Inflammatory macrophage (primary cell): ENCODE data around the gene SFXN5.
A peak's percentile ranks its signal among the peaks of the same experiment; 100 is the strongest.

ENCODE experiments used
- DNase-seq, 2 donors: peaks; one replicate each; pipeline ENCODE4 v3.0.0-alpha.2; 2020 to 2022

The SFXN5 gene

DNA sequence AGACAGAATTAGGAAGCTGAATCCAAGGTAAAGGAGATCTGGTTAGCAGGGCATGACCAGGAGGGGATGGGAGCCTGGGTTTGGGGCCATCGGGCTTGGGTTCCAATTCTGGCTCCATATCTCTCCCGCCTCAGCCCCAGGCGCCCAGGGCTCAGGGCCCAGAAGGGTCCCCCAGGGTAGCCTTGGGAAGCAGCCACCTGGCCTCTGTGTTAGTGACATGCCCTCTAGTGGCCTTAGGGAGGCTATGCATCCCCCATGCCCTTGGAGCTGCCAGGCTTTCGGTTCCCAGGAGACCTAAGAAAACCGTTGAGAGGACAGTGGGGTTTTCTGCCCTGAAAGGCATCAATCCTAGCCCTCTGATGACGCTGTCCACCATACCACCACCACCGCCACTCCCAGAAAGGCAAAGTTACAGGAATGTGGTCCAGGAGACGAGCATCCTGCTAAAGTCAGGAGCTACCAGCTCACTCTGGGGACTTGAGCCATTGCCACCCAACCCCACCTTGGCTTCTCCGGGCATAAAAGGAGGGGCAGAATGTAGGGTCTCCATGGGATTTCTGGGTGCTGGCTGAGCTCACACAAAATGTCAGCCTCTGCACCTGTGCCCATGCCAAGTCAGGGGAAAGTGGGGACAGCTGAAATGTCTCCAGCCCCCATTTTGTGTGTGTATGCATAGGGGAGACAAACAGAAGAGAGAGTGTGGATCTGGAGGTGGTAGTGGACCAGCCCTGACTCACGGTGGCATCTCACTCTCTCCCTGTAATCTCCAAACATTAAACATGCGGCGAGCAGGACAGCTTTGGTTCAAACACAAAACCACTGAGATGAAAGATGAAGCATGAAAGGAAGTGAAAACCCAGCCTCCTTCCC, 97.7 kb downstream of the SFXN5 start:
- DNase-seq: peak; percentile 56 to 63

DNA sequence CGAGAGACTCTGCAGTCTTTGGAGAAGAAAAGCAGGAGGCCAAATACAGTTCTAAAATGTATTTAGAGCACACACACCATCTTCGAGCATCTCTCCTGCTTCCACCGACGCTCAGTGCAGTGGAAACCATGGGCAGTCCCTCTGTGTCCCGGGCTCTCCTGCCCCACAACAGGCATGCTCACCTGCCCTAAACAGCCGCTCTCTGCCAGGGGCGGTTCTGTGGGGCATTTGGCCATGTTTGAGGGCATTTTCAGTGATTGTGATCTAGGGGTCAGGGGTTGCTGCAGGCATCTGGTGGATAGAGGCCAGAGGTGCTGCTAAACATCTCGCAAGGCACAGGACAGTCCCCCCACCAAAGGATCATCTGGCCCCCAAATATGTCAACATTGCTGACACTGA, 98.4 kb downstream of the SFXN5 start:
- DNase-seq: no peak

DNA sequence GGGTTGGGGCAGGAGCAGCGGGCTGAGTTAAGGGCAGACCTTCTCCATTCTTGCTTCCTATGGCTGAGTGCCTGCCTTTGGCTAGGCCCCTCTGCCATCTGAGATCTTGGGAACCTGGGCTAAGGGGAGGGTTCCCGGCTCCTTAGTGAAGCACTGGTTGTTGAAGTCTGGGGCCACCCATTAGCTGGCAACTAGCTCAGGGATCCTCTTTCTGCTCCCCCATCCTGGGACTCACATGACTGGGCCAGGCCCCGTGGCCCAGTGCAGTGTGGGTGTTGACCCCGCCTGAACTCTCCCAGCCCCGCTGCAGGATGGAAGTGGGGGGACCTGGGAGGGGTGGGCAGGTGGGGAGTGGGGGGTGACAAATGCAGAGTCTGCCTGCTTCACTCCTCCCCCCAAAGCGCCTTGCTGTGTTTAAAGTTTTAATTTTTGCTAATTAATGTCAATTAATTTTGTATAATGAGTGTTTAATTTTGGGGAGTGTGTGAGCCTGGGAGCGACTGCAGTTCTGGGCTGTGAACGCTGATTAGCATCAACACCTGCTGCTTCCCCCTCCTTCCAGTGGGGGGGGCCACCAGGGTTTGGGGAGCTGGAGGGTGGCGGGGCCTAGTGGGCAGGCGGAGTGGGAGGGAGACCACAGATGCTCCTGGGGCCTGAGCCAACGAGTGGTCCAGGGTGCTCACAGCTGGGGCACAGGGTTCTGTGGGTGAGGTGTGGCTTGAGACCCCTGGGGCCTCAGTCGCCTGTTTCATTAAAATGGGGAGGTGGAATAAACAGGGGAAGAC, 99.0 kb downstream of the SFXN5 start:
- DNase-seq: peak; percentile 47 to 75

DNA sequence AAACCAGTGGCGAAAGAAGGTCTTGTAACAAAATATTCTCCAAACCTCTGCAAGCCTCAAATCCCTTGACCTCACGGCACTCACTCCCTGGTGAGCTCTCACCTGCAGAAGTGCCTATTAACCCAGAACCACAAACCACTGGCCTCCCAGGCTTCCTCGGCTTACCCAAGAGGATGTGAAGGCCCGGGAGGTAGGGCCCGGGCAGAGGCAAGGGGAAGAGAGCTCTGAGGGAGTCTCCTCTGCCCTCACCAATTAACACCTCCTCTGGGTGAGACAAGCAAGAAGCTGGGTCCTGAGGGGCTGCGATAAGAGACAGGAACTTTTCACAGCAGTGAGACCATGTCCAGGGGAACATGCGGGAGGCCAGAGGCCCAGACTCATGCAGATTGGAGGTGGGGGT, 100.5 kb downstream of the SFXN5 start:
- no peak for DNase-seq

DNA sequence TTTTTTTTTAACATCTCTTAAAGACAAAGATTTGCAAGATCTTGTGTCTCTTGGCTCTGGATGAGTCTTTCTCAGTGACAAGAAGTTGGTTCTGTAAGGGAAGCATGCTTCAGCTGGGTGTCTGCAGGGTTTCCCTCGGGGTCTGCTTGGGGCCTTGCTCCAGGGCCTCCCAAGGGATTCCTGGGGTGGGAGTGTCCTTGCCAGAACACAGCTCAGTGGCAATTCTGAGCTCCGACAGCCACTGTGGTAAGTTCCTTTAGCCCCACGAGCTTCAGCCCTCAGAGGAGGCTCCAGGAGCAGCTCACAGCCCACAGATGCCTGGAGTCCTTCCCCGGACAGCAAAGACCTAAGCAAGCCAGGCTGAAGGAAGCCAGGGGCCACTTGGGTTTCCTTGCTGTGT, 101.8 kb downstream of the SFXN5 start:
- no peak for DNase-seq

DNA sequence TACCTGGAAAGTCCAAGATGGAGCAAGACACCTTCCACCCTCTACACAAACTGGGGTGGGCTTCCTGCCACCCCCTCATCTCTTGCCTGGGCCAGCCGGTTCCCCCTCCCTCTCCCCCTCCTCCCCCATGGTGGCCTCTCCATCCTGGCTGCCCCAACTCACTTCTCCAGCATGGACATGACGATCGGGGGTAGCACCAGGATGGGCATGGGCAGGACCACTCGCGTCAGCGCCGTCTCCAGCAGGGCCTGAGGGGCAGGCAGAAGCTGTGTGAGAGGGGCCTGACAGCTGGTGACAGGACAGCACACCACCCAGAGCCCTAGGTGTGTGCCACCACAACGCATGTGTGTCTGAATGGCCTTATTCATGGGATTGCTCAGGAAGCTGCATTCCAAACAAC, 103.2 kb downstream of the SFXN5 start:
- no peak for DNase-seq

DNA sequence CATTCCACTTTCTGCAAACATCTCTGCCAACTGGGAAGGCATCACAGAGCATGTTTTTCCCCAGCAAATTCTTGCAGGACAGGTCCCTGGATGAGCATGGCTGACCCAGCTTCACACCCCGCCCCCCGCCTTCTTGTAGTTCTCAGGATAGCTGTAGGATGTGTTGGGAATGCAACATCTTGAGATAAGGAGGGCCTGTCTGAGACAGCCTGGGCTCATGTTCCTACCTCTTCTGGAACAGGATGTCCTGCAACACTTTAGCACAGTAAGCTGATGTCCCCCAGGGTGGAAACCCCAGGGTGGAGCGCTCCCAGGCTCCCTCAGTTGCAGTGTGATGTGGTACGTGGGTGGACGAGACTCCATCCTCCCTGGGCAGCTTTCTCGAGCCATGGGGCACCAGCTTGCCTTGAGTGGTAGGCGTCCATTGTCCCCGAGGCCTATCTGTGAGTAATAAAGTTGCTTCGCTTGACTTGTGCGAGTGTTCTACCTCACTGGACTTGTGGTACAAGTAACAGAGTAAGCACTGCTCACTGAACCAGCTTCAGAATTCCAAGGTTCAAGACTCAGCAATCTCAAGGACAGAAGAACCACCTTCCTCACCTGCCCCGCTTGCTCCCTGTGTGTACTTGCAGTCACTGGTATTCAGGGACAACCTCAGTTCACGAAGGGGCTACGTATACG, 105.6 kb downstream of the SFXN5 start:
- DNase-seq: no peak

DNA sequence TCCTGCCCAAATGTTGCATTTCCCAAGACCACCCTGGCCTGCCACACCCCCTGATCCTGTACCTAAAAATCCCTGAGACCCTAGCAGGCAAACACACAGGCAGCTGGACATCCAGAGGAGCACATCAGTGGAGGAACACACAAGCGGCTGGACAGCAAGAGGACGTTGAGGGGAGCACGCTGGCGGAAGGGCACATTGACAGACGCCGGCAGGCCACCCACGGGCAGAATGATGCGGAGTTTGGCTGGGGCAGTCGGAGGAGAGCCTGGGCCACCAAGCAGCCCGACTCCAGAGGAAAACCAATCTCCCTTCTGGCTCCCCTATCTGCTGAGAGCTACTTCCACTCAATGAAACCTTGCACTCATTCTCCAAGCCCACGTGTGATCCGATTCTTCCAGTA, 106.5 kb downstream of the SFXN5 start:
- no peak for DNase-seq

DNA sequence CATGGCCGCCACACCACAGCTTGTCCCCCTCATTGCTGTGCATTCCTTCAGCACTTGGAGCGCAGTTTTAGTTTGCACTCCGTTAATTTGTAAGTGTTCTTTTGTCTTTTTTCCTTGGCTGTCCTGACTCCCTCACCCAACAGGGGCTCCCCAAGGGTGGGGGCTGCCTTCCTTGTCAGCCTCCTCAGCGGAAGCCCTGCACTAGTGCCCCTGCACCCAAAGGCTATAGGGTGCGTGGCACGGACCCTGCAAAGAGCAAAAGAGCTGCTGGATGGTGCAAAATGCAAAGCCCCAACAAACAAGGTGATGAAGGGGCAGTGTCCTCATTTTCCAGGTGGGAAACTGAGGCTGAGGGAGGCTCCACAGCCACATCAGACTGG, 107.4 kb downstream of the SFXN5 start:
- no peak for DNase-seq

DNA sequence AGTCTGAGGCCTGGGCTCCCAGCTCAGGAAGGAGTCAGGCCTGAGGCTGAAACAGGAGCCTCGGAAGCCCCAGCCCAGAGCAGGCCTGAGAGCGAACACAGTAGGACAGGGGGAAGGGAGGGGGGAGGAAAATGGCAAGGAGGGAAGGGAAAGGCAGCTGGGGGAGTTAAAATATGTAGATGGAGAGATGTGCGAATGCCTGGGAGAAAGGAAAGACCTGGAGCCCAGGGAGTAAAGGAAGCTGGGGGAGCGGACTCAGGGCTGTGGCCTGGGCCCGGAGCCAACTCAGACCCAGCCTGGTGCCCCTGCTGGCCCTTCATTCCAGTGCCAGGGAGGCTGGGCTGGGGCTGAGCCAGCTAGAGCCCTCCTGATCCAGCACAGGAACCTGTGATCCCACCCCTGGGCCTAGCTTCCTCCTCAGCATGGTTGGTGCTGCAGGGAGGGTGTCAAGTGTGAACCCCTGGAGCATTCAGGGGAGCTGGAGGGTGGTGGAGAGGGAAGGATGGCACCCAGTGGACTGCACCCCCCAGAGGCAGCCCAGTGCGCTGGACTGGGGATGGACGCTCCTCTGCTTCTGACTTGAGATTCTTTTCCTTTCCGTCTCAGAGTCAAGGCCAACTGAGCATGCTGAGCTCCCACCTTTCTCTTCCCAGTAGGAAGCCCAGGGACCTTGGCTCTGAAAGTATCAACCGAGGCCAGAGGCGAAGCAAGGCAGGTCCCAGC, 107.9 kb downstream of the SFXN5 start:
- no peak for DNase-seq

DNA sequence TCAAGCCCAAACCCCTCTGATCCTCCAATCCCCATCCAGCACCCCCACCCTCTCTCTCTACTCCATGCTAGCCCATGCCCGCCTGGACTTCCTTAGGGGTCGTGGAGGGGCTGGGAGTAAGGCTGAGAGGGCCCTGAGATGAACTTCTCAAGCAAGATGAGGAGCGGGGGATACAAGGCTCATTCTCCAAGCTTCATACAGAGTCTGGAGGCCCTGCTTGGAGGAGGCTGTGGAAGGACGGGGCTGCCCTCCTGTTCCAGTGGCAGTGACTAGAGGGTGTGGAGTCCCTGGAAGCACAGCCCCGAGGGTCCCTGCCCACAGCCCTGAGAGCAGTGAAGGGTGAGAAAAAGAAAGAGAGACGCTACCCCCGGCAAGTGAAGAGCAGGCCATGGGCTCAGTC, 108.6 kb downstream of the SFXN5 start:
- DNase-seq: no peak

DNA sequence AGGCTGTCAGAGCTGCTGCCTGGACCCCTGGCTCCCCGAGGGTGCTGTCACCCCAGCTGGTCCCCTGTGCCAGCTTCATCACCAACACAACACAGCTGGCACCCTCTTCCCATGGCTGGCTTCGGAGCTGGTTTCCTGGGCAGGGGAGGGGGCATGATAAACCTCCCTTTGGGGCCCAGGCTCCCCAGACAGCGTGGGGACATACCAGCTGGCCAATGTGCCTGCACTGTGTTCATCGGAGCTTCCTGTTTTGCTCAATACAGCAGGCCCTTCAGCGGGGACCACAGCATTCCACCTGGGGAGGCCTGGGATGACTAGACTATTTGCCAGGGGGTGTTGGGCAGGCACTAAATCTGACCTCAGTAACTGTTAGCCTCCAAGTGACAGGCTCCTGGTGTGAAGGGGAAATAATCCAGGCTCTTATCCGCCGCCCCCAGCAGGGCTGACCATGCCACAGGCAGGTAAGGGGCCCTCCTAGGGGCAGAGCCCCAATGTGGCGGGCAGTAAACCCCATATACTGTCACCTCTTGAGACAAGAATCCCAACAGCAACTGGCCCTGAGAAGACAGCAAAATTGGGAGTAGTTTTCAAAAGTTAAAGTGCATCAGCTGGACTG, 109.6 kb downstream of the SFXN5 start:
- DNase-seq: no peak

DNA sequence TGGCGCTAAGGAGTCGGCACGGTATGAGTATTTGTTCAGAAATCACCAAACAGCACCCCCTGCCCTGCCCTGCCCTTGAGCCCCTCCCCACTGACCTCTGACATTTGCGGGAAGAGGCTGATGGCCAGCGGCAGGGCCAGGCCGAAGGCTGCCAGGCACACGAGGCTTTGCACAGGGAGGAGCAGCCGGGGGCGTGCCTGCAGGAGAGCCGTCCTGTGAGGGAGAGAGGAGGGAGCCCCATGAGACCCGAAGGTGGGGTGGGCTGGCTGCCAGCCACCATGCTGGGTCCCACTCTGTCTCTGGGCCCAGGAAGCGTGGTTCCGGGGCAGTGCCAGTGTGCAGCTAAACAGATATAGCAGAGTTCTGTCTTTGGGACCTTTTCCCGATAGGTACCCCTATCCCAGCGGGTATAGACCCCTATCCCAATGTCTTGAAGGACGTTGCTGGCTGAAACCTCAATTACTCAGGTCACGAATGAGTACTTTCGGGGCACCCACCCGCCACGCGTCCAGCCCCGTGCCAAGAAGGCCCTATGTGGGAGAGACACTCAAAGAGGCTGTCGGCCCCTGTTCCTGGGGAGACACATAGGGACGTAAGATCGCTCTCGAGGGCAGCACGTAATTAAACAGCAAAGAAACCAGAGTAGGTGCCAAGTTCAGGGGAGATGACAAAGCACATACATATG, 110.3 kb downstream of the SFXN5 start:
- DNase-seq: no peak

DNA sequence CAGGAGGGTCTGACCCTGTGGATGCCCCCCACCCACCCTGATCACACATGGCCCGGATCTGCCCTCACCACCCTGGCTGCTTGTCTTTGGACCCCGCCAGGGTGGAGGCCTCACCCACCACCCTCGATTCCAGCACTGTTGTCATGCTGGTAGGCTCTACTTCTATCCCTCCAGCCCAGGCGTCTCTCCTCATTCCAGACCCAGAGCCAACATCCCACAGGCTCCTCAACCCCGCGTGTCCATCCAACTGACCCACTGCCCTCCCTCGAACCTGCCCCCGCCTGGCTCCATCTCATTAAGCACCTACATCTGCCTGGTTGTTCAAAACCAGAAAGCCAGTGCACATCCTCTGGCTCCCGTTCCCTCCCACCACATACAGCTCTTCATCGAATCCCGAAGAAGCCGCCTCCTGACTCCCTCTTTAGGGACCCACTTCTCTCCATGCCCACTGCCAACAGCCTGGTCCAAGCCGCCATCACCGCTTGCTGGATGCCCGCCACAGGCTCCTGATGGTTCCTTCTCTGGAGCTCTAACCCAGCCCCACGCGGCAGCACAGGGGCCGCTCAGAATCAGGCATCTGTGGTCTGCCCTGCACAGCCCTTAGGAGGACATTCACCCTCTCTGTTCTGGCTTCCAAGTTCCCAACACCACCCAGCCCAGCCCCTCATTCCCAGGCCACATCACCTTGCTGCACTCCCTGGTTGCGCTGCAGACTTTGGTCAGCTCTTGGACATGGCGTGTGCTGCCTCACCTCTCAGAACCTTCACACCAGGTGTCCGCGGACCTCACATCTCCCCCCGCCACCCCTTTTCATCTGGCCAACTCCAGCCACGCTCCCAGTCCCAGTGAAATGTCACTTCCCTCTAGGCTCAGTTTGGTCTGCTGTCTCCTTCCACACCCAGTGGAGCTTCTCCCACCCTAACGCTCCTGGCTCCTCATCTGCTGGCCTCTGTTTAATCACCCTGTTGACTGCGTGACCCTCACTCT, 111.2 kb downstream of the SFXN5 start:
- no peak for DNase-seq

DNA sequence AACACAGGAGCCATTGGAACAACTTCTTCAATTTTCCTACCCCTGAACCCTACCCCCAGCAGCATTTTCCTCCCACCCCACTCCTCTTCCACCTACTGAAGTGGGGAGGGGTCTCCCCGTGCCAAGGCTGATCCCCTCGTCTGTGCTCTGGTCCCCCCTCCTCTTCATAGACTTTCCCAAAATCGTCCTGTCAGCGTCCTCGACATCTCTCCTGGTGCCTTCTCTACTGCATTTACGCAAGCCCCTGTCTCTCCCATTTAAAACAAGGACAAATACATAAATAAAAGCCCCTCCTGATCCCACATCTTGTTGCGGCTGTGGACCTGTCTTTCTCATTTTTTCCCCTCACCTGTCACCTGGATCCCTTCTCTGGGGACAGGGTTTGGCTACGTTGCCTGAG, 112.0 kb downstream of the SFXN5 start:
- DNase-seq: no peak

DNA sequence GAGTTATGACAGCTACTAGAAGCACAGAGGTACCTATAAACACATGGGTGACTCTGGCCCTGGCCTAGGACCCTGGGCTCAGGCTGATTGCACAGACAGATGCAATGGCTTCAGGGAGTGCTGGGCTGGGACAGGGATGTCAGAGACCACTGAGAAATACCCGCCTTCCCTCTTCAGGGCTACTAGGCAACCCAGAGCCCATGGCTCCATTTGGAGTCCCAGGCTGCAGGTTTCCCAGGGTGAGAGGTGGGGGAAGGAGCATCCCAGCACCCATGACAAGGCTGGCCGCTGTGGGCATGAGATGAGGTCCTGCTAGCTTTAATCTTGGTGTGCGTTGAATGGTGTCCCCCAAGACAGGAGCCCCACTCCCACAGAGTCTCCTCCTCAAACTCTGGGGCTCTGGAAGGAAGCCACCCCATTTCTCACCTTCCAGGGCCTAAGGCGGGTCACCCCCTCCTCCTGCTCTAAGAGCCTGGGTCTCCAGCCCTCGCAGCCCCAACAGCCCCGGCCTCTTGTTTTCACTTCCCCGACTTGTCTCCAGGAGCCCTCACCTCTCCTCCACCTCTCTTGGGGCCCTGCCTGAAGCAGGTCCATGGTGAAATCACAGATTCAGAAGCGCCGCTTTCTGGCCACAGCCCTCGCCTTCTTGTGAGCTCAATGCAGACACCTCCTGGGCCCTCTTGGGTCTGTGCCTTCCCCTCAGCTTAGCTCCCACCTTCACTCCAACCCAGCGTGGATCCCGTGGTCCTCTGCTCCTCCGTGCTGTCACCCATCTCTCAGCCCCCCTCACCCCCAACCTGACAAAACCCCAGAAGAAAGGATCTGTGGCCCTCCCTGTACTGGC, 112.7 kb downstream of the SFXN5 start:
- no peak for DNase-seq

DNA sequence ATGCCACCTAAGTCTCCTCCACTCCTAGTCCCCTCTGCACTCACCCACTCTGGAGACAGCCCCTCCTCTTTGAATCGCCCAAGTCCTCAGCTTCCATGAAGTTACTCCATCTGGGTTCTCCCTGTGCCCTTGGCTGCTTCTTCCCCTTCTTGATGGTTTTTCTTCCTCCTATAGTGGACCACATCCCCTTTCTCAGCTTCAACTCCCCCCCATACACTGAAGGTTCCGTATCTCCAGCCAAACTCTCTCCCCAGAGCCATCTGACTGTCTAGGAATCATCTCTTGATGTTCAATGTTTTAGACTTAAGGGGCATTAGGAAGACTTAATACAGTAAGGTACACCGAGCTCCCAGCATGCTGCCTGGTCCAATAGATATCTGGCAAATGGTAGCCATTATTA, 114.6 kb downstream of the SFXN5 start:
- peak; percentile 79 to 80 for DNase-seq

DNA sequence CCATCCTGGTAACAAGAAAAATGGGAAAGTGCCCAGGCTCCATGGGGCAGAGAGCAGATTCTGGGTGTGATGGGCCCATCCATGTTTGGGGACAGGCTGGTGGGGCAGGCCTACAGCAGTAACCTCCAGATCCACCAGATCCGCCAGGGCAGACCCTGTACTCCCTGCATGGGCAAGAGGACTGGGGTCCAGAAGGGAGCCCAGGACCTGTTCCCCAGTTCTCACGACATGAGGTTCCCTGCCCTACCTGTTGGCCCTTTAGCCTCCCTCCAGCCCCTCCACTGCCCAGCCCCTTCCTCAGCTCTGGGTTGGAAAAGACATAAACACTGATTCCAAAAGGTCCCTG, 115.5 kb downstream of the SFXN5 start:
- no peak for DNase-seq

DNA sequence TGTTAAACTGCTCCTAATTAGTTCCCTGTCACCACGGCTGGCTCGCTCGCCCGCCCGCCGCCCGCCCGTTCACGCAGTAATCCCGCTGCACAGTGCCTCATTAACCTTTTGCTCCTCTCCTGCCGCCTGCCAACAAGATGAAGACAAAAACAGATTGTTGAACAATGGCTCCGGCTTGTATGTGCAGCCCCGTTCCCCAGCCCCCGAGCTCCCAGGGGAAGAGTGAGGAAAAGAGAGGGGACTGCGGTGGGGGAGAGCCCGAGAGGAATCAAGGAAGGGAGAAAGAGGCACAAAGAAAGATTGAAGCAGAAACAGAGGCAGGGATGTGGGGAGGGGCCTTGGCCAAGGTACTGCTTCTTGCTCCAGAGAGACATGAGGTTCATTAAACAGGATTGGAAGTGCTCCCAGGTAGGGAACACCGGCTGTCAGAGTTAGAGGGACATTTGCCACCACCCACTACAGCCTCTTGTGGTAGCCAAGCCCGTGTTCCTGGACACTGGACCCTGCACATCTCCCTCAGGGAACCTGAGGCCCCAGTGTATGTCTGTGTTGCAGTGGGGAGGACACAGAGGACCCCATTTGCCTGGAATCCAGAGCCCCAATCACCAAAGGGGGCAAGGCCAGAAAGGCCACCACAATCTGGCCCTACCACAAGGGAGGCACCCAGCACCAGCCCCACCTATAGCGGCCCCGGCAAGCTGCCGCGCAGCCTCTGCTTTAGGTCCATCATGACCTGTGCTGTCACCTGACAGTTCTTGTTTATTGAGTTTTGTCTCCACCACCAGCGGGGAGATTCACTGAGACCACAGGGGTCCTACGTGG, 116.1 kb downstream of the SFXN5 start:
- no peak for DNase-seq
